ENCODE measurements around the gene CASP2. TPM values are rescaled to one million over a fixed set of nuclear protein-coding genes. Genes with fewer than 3 reads are reported as not detected.
A peak's percentile ranks its signal among the peaks of the same experiment; 100 is the strongest.

CASP2 gene
- total RNA-seq, 1 experiment from 2014 or later: 64.1 TPM

GRCh38 chr7:143305423-143306070 lies 17.4 kb downstream of the CASP2 start:
- ATAC-seq (peak; percentile 97), DNase-seq (ENCODE audit: low read depth, low spot score) (peak; percentile 44)
- intact Hi-C loops (cut with micrococcal nuclease): loop anchor here (1.0 to 5.0 kb wide), 2 partner anchors 65 to 298 kb away; no protein-coding TSS in a partner anchor
- POLR2A ChIA-PET: no interaction called here
- Histone ChIP-seq H3K9ac (ENCODE audit: low read length) (no peak overlapping the region), H3K9me3 (ENCODE audit: control insufficient read depth in 1 of 2, insufficient read depth in 1 of 2, low read depth in 1 of 2, low read length in 2 of 2) (no peaks in the 10 kb centered on the region), H3K79me2 (ENCODE audit: insufficient read depth, low read length) (0 out of 2 replicates have a peak, but pooled peaks cover 4% of the 10 kb centered on the region), H3K27ac (ENCODE audit: low read depth, low read length) (no peak overlapping the region), H3K4me3 (replicated peaks in 1 of 2; ENCODE audit: low read depth in 1 of 2, low read length in 2 of 2) (no peak overlapping the region), H3K27me3 (ENCODE audit: insufficient read depth, low read length) (no peaks in the 10 kb centered on the region), H4K20me1 (ENCODE audit: insufficient read depth) (no peaks in the 10 kb centered on the region), H3K4me2 (ENCODE audit: low read length) (no peak overlapping the region), H3K4me1 (ENCODE audit: control insufficient read depth in 1 of 2, insufficient read depth in 2 of 2, low read length in 2 of 2) (no peaks in the 10 kb centered on the region), H3K9me2 (ENCODE audit: insufficient read depth) (no peaks in the 10 kb centered on the region), H3K36me3 (ENCODE audit: control insufficient read depth in 1 of 2, insufficient read depth in 2 of 2, low read length in 2 of 2) (peaks cover 54 to 67% of the 10 kb centered on the region in 2 experiments), H2AFZ (ENCODE audit: low read depth, low read length, poor library complexity, severe bottlenecking) (no peak overlapping the region)
- no TSS peak for BruUV-seq (replicated peaks)
- RAD21 ChIA-PET (ENCODE audit: low non-redundant PET in 1 of 2, low total read pairs in 2 of 2, uncharacterized antibody in 2 of 2, unreplicated experiment in 2 of 2): no interaction called here
- TF ChIP-seq RAD21 (IDR thresholded peaks at IDR 0.05; ENCODE audit: low read depth): peak; percentile 76
- no peak for TF ChIP-seq EZH2 (IDR thresholded peaks at IDR 0.05)
- no peak for TF ChIP-seq ZBTB33 (IDR thresholded peaks at IDR 0.05; ENCODE audit: extremely low read depth, insufficient replicate concordance, low read length)
- TF ChIP-seq SRF (IDR thresholded peaks at IDR 0.05; ENCODE audit: low read depth): no peak
- no peak for TF ChIP-seq YY1 (IDR thresholded peaks at IDR 0.05; ENCODE audit: extremely low read depth, insufficient replicate concordance, low read depth, low read length)
- TF ChIP-seq CTCF (IDR thresholded peaks at IDR 0.05 in 2 of 3, conservative IDR thresholded peaks at IDR 0.05 in 1 of 3; ENCODE audit: borderline replicate concordance in 1 of 3, insufficient read depth in 1 of 3, low read depth in 2 of 3, low read length in 2 of 3): peak; percentile 70 to 92 (median 89)
- TF ChIP-seq ZNF274 (IDR thresholded peaks at IDR 0.05; ENCODE audit: low read depth, low read length): no peak
- TF ChIP-seq, protein P1, sequence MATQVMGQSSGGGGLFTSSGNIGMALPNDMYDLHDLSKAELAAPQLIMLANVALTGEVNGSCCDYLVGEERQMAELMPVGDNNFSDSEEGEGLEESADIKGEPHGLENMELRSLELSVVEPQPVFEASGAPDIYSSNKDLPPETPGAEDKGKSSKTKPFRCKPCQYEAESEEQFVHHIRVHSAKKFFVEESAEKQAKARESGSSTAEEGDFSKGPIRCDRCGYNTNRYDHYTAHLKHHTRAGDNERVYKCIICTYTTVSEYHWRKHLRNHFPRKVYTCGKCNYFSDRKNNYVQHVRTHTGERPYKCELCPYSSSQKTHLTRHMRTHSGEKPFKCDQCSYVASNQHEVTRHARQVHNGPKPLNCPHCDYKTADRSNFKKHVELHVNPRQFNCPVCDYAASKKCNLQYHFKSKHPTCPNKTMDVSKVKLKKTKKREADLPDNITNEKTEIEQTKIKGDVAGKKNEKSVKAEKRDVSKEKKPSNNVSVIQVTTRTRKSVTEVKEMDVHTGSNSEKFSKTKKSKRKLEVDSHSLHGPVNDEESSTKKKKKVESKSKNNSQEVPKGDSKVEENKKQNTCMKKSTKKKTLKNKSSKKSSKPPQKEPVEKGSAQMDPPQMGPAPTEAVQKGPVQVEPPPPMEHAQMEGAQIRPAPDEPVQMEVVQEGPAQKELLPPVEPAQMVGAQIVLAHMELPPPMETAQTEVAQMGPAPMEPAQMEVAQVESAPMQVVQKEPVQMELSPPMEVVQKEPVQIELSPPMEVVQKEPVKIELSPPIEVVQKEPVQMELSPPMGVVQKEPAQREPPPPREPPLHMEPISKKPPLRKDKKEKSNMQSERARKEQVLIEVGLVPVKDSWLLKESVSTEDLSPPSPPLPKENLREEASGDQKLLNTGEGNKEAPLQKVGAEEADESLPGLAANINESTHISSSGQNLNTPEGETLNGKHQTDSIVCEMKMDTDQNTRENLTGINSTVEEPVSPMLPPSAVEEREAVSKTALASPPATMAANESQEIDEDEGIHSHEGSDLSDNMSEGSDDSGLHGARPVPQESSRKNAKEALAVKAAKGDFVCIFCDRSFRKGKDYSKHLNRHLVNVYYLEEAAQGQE (IDR thresholded peaks at IDR 0.05; ENCODE audit: low read depth): no peak
- no peak for TF ChIP-seq CBX3 (IDR thresholded peaks at IDR 0.05; ENCODE audit: low read depth)
- CTCF ChIA-PET: interaction anchor here (0.9 to 1.0 kb wide), 2 partner anchors 65 to 90 kb away, joined by 3 read pairs; no protein-coding TSS in a partner anchor

Measured in HCT116 (cell line).